GM12874 (cell line): ENCODE measurements around the gene PIP5K1C.

Source experiments
- TF ChIP-seq, protein P1 (sequence below): IDR thresholded peaks from 2 replicates; pipeline ENCODE4 v1.5.1; 2011; ENCODE audit warnings: low read depth, mild to moderate bottlenecking, control low read depth, low read length, moderate library complexity; ENCODE audit not compliant: insufficient read depth

PIP5K1C gene

DNA sequence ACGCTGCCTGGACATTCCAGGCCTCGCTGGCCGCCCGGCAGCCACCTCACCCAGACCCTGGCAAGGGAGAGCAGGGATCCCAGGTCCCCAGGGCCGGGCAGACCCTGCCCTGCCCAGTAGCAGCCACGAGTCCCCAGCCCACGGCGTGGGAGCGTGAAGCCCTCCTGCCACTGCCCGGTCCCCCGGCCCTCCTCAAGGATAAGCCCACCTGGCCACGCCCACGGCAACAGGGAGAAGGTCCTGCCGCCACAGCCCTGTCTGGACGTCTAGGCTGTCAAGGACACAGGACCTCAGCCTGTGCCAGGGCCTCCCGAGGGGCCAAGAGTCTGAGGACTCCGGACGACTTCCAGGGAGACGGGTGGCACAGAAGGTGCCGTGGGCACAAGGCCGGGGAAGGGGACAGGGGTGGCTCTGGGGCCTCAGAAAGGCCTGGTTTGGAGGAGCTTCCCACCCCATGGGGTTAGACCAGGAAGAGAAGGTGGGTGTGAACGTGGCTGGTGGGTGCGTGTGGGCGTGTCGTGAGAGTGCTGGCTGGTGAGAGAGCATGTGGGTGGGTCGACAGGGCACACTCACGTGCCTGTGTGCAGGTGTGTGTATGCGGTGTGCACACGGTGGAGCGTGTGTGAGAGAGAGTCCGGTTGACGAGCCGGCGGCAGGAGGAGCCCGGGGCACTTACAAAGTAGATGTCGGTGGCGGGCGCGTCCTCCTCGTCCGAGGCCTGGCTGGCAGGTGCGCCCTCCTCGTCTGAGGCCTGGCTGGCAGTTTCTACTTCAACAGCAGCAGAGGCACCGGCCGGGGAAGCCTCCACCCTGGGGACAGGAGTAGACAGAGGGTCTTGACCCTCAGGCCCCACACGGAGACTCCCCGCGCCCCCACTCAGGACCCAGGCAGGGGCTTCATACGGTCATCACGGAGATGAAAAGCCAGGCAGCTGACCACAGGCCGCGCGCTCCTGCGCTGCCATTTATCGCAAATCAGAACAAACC, 61.8 kb downstream of the PIP5K1C start:
- TF ChIP-seq, protein P1, sequence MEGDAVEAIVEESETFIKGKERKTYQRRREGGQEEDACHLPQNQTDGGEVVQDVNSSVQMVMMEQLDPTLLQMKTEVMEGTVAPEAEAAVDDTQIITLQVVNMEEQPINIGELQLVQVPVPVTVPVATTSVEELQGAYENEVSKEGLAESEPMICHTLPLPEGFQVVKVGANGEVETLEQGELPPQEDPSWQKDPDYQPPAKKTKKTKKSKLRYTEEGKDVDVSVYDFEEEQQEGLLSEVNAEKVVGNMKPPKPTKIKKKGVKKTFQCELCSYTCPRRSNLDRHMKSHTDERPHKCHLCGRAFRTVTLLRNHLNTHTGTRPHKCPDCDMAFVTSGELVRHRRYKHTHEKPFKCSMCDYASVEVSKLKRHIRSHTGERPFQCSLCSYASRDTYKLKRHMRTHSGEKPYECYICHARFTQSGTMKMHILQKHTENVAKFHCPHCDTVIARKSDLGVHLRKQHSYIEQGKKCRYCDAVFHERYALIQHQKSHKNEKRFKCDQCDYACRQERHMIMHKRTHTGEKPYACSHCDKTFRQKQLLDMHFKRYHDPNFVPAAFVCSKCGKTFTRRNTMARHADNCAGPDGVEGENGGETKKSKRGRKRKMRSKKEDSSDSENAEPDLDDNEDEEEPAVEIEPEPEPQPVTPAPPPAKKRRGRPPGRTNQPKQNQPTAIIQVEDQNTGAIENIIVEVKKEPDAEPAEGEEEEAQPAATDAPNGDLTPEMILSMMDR, result no peak

DNA sequence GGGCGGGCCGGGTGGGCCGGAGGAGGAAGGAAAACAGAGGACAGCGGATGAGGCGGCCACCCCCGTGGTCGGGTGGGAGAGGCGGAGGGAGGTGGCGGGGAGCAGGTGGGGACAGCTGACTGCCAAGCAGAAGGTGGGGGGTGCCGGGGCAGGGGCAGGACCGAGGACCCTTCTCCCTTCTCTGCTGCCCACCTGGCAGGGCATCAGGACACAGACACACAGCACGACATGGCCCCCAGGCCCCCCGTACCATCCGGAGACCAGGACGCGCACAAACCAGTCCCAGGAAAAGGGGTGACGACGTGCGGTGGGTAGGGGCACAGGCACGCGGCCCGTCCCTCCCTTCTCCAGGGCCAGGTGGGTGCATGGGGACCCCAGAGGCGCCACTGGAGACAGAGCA, 62.6 kb downstream of the PIP5K1C start:
- TF ChIP-seq, protein P1, result no peak

DNA sequence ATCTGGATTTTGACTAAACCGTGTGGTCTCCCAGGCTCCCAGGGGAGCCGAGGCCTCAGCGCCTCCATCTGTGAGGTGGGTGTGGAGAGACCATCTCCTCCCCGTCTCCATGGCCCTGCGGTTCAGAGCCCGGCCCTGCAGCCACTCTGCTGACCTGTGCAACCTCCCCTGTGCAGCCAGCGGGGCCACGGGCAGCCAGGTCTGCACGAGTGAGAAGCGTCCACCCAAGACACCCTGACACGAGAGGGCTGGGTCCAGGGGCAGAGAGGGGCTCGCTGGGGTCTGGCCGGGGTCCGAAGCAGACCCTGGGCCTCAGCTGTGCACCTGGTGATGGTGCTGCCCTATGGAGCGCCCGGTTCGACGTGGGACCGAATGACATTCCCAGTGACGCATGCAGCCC, 63.3 kb downstream of the PIP5K1C start:
- TF ChIP-seq, protein P1, result no peak

DNA sequence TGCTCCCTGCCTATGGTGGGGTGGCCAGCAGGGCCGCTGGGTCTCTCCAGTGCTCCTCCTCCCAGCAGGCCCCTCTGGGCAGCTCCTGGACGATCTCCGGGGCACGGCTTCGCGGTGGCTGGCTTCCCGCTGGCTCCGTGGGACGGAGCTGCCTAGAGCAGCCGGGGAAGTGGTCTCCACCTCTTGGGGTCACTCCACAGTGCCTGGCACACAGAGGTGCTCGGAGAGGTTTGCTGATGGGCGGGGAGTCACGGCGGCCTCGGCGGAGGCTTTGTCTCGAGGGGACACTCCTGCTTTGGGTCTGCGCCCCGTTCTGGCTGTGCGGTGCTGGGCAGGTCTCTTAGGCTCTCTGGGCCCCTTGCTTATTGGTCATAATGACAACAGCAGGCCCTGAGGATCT, 63.8 kb downstream of the PIP5K1C start:
- TF ChIP-seq, protein P1, result no peak

DNA sequence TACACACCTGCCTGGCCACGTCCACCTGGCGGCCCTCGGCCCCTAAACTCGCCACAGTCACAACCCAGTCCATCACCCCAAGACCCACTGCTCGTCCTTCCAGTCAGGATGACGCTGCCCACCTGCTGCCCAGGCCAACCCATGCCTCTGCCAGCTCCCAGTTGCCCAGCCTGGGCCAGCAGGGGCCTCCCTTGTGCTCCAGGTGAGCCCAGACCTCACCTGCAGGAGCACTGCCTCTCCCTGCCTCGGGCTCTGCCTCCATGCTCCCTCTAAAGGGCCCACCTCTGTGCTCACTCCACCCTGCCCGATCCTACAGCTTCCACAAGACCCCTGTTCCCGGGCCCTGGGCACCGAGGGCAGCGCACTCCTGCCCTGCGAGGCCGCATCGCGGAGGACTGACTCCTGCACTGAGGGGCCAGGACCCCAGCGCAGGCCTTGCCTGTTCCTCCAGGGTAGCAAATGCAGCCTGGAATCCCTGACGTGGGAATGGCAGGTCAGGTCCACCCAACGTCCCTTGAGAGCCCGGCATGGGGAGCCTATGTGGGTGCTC, 65.7 kb downstream of the PIP5K1C start:
- TF ChIP-seq, protein P1, result no peak

DNA sequence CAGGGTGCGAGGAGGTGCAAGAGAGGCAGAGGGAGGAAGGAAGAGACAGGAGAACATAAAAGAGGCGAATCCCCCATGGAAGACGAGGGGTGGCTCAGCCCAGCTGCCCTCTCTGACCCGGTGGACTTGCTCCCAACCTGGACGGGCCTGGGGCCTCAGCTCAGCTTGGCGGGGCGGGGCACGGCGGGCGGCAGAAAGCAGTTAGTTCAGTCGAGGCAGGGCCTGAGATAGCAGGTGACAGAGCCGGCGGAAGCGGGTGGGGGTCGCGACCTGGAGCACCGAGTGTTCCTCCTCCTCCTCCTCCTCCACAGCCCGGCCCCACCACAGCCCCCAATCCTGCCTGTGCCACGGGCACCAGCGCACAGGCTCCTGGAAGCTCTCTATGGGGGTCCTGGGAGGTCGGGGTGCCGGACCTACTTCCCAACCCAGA, 66.7 kb downstream of the PIP5K1C start:
- TF ChIP-seq, protein P1, result no peak

DNA sequence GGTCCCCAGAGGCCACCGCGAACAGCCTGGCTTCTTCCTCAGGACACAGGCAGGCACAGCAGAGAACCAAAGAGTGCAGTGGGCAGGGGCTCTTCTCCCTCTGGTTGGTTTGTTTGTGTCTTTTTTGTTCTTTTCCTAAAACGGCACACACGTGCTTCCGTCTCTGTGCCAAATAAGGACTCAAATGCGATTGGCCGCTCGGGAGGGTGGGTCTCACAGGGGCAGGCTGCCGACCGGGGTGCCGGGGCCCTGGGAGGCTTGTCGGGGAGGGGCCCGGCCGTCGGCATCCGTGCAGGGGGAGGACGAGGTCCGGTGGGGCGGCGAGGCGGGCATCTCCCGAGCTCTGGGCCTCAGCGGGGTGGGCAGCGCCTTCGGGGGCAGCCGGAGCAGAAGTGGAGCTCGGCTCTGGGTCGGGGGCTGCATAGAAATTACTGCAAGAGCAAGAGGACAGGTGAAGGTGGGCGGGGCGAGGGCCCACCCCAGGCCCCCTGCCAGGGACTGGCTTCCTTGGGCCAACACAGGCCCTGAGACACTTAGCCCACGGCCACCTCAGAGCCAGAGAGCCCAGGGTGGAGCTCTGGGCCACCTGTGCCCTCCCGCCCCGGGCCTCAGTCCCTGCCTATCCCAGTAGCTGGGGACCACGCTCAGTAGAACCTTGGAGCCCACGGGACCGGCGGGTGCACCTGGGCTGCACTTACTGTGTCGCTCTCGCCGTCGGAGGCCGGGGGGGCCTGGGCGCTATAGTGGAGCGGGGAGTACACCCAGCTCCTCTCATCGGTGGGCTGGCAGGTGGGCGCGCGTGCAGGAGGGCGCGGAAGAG, 67.3 kb downstream of the PIP5K1C start:
- TF ChIP-seq, protein P1, result no peak
